ENCODE data around the gene JPH2.

- TF ChIP-seq GATA3 (IDR thresholded peaks at IDR 0.05; ENCODE audit: low read depth, low read length) (no peak), GATA2 (IDR thresholded peaks at IDR 0.05; ENCODE audit: low read depth, low read length) (no peak)
These were observed 36.7 kb upstream of the JPH2 start for GRCh38 chr20:44223721-44224120.
